ENCODE measurements around the gene FOXE3.
A peak's percentile ranks its signal among the peaks of the same experiment; 100 is the strongest.

FOXE3 gene

DNA sequence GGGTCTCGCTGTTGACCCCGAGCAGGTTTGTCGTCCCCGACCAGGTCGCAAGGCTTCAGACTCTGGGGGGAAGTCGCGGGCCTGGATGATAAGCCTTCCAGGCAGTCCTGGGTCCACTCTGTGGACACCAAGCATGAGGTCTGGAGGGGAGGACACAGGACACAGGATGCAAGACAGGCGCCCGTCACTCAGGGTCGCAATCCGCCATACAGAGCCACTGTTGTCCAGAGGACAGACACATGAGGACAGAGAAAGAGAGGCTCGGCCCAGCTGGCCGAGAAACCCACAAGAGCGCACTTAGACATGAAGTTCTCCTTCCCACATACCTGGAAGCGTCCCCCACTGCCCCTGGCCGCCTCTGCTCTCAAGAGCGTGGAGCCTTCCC is 16.9 kb downstream of the FOXE3 start:
- no peak overlapping the region for H3K9ac ChIP-seq (ENCODE audit: low read depth, low read length)
- no peak for DNase-seq
- peaks cover 36% of the 10 kb centered on the region for H3K4me1 ChIP-seq (ENCODE audit: insufficient read depth, low read length)
- TF ChIP-seq EZH2 (IDR thresholded peaks at IDR 0.05; ENCODE audit: borderline replicate concordance, low read depth, low read length, severe bottlenecking): no peak
- TF ChIP-seq, protein P1, sequence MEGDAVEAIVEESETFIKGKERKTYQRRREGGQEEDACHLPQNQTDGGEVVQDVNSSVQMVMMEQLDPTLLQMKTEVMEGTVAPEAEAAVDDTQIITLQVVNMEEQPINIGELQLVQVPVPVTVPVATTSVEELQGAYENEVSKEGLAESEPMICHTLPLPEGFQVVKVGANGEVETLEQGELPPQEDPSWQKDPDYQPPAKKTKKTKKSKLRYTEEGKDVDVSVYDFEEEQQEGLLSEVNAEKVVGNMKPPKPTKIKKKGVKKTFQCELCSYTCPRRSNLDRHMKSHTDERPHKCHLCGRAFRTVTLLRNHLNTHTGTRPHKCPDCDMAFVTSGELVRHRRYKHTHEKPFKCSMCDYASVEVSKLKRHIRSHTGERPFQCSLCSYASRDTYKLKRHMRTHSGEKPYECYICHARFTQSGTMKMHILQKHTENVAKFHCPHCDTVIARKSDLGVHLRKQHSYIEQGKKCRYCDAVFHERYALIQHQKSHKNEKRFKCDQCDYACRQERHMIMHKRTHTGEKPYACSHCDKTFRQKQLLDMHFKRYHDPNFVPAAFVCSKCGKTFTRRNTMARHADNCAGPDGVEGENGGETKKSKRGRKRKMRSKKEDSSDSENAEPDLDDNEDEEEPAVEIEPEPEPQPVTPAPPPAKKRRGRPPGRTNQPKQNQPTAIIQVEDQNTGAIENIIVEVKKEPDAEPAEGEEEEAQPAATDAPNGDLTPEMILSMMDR (IDR thresholded peaks at IDR 0.05; ENCODE audit: borderline replicate concordance, extremely low read depth, low read length, poor library complexity, severe bottlenecking): no peak
- ATAC-seq (ENCODE audit: insufficient read depth, low read depth): no peak
- peaks cover 68% of the 10 kb centered on the region for H4K20me1 ChIP-seq (ENCODE audit: insufficient read depth, low read length)
- no peaks in the 10 kb centered on the region for H3K27me3 ChIP-seq (ENCODE audit: insufficient read depth, low read length, poor library complexity)
- H3K27ac ChIP-seq (ENCODE audit: low read length): no peak overlapping the region
- peaks cover 69% of the 10 kb centered on the region for H3K79me2 ChIP-seq (ENCODE audit: insufficient read depth, low read length)
- no peak overlapping the region for H3K4me3 ChIP-seq (ENCODE audit: low read depth in 1 of 2, low read length in 2 of 2)
- peaks cover 48% of the 10 kb centered on the region for H3K36me3 ChIP-seq (ENCODE audit: insufficient read depth, low read length)
- 0 out of 2 replicates have a peak overlapping the region, but pooled peaks have one; percentile 7 for H3K4me2 ChIP-seq (ENCODE audit: insufficient read depth, low read length)
- H3K9me3 ChIP-seq (ENCODE audit: insufficient read depth, low read length, severe bottlenecking): no peaks in the 10 kb centered on the region
- no peak overlapping the region for H2AFZ ChIP-seq (ENCODE audit: low read depth, low read length)

DNA sequence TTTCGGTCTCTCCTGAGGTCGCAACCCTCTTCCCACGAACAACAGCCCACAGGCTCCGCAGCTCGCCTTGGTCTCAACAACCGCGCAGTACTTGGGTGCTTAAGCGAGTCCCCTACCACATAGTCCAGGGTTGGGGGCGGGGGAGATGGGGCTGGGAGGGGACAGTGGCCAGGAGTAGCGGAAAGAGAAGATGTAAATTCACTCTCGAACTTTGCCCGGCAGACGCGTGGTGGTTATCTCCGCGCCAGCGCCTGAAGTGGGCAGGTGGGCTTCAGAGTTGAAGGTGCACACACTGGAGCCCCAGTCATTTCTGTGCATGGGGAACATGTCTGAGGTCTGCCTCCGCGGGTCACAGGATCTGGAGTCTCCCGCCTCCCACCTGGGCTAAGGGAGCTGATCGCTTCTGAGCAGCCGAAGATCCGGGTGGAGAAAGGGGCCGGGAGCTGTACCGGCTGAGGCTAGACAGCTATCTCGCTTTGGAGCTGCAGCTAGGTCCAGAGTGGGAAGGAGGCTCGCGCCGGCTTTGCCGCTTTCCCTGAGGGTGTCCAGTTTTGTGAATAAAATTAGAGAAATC is 17.5 kb downstream of the FOXE3 start:
- no peaks in the 10 kb centered on the region for H3K27me3 ChIP-seq (ENCODE audit: insufficient read depth, low read length, poor library complexity)
- peaks cover 69% of the 10 kb centered on the region for H3K79me2 ChIP-seq (ENCODE audit: insufficient read depth, low read length)
- H3K4me2 ChIP-seq (ENCODE audit: insufficient read depth, low read length): peak overlapping the region; percentile 7; the same call in 1 of the 2 replicates

DNA sequence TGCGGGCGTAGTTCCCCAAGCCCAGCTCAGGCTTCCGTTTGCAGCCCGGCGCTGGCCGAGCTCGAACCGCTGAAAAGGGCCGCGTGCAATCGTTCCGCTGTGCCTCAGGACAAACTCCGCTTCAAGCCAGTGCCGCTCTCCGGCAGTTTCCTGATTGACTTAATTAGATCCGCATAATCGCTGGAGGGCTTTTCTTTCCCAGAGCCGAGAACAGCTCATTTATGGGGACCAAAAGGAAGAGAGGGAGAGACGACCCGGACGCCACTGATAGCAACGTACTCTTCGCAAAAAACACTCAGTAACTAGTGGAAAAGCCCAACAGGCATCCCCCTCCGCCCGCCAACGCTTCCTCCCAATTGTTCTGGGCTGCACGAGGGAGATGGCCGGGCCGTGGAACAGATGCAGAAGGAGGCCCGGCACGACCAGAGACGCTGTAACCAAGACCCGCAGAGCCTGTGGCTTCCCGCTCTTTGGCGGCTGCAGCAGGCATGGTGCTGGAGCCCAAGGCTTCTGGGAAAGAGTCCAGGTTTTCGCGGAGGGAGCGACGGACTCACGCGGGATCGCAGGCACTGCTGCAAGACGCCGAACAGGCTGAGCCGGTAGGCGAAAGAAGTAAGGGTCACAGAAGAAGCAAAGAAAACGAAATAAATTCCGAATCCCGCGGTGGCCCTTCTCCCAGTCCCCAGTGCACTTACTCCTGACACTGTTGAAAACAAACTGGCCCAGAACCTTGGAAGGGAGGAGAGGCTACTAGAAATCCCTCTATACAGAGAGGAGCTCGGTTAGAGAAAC is 18.2 kb downstream of the FOXE3 start:
- ATAC-seq (ENCODE audit: insufficient read depth, low read depth): no peak
- Histone ChIP-seq H3K9me3 (ENCODE audit: insufficient read depth, low read length, severe bottlenecking) (no peaks in the 10 kb centered on the region), H3K4me2 (ENCODE audit: insufficient read depth, low read length) (peak overlapping the region; percentile 87), H3K27ac (ENCODE audit: low read length) (no peak overlapping the region), H3K79me2 (ENCODE audit: insufficient read depth, low read length) (peaks cover 69% of the 10 kb centered on the region), H2AFZ (ENCODE audit: low read depth, low read length) (no peak overlapping the region), H3K4me1 (ENCODE audit: insufficient read depth, low read length) (peaks cover 42% of the 10 kb centered on the region), H3K4me3 (ENCODE audit: low read depth in 1 of 2, low read length in 2 of 2) (no peak overlapping the region), H3K27me3 (ENCODE audit: insufficient read depth, low read length, poor library complexity) (no peaks in the 10 kb centered on the region), H3K9ac (ENCODE audit: low read depth, low read length) (0 out of 2 replicates have a peak overlapping the region, but pooled peaks have one; percentile 18), H4K20me1 (ENCODE audit: insufficient read depth, low read length) (peaks cover 61% of the 10 kb centered on the region), H3K36me3 (ENCODE audit: insufficient read depth, low read length) (peaks cover 48% of the 10 kb centered on the region)
- no peak for DNase-seq
- no peak for TF ChIP-seq EZH2 (IDR thresholded peaks at IDR 0.05; ENCODE audit: borderline replicate concordance, low read depth, low read length, severe bottlenecking)
- TF ChIP-seq, protein P1 (IDR thresholded peaks at IDR 0.05; ENCODE audit: borderline replicate concordance, extremely low read depth, low read length, poor library complexity, severe bottlenecking): no peak

More for the DNA sequence above, 17.5 kb downstream of the FOXE3 start:
- TF ChIP-seq, protein P1 (IDR thresholded peaks at IDR 0.05; ENCODE audit: borderline replicate concordance, extremely low read depth, low read length, poor library complexity, severe bottlenecking): no peak
- no peak for TF ChIP-seq EZH2 (IDR thresholded peaks at IDR 0.05; ENCODE audit: borderline replicate concordance, low read depth, low read length, severe bottlenecking)
- Histone ChIP-seq H3K27ac (ENCODE audit: low read length) (no peak overlapping the region), H3K4me3 (ENCODE audit: low read depth in 1 of 2, low read length in 2 of 2) (no peak overlapping the region), H3K4me1 (ENCODE audit: insufficient read depth, low read length) (peaks cover 41% of the 10 kb centered on the region), H4K20me1 (ENCODE audit: insufficient read depth, low read length) (peaks cover 68% of the 10 kb centered on the region), H3K9ac (ENCODE audit: low read depth, low read length) (0 out of 2 replicates have a peak overlapping the region, but pooled peaks have one; percentile 18), H2AFZ (ENCODE audit: low read depth, low read length) (no peak overlapping the region), H3K36me3 (ENCODE audit: insufficient read depth, low read length) (peaks cover 48% of the 10 kb centered on the region), H3K9me3 (ENCODE audit: insufficient read depth, low read length, severe bottlenecking) (no peaks in the 10 kb centered on the region)
- ATAC-seq (ENCODE audit: insufficient read depth, low read depth) (no peak), DNase-seq (no peak)
